ENCODE data around the gene MSX1. TPM values are rescaled to one million over a fixed set of nuclear protein-coding genes. Genes with fewer than 3 reads are reported as not detected.

Gene MSX1
- total and polyA plus RNA-seq, 2 donors (not counting 3 experiments of a cell fraction or from before 2014, with no cell fraction given) = 5.0 to 6.2 TPM

- Histone ChIP-seq H3K27ac (ENCODE audit: insufficient read depth, low read depth, low read length) (no peak overlapping the region), H3K9ac (replicated peaks; ENCODE audit: extremely low read depth, insufficient read depth, low read length) (no peak overlapping the region), H3K79me2 (ENCODE audit: control insufficient read depth, insufficient read depth, low read length) (no peaks in the 10 kb centered on the region), H3K4me2 (ENCODE audit: insufficient read depth, low read length) (no peak overlapping the region), H3K36me3 (ENCODE audit: control insufficient read depth in 2 of 2, extremely low read depth in 1 of 2, insufficient read depth in 2 of 2, low read length in 2 of 2) (no peaks in the 10 kb centered on the region), H3K27me3 (ENCODE audit: control insufficient read depth in 2 of 2, insufficient read depth in 2 of 2, low read length in 2 of 2) (peaks cover 21 to 25% of the 10 kb centered on the region in 2 experiments), H3K4me3 (replicated peaks in 1 of 3; ENCODE audit: insufficient read depth in 1 of 3, low read depth in 1 of 3, low read length in 3 of 3) (no peak overlapping the region), H3K9me1 (replicated peaks; ENCODE audit: control insufficient read depth, extremely low read depth, insufficient read depth, low read length) (no peaks in the 10 kb centered on the region), H4K20me1 (replicated peaks; ENCODE audit: control insufficient read depth, extremely low read depth, insufficient read depth, low read length) (no peaks in the 10 kb centered on the region), H3K9me3 (replicated peaks; ENCODE audit: control insufficient read depth, insufficient read depth, low read length) (no peaks in the 10 kb centered on the region), H2AFZ (ENCODE audit: low read depth, low read length) (no peak overlapping the region), H3K4me1 (ENCODE audit: control insufficient read depth, extremely low read depth, insufficient read depth, low read length) (no peaks in the 10 kb centered on the region)
- FAIRE-seq (no peak), DNase-seq (ENCODE audit: low read depth, low spot score) (no peak)
- ChIA-PET POLR2A (no interaction called here), CTCF (no interaction called here)
- no peak for TF ChIP-seq EZH2 (IDR thresholded peaks at IDR 0.05; ENCODE audit: borderline replicate concordance, low read depth, low read length, severe bottlenecking)
- TF ChIP-seq FOS (IDR thresholded peaks at IDR 0.05; ENCODE audit: borderline replicate concordance, insufficient read depth, low read length) = no peak
- no peak for TF ChIP-seq CTCF (IDR thresholded peaks at IDR 0.05; ENCODE audit: extremely low read depth in 1 of 2, insufficient read depth in 1 of 2, low read depth in 1 of 2, low read length in 2 of 2)
- TF ChIP-seq POLR2A (IDR thresholded peaks at IDR 0.05; ENCODE audit: low read depth, low read length) = no peak
- no peak for TF ChIP-seq MYC (IDR thresholded peaks at IDR 0.05; ENCODE audit: low read depth, low read length)
- TF ChIP-seq JUN (IDR thresholded peaks at IDR 0.05; ENCODE audit: borderline replicate concordance, insufficient read depth, insufficient read length, low read depth) = no peak
- no peak for TF ChIP-seq GATA2 (IDR thresholded peaks at IDR 0.05; ENCODE audit: insufficient read depth, insufficient read length, low read depth, low read length)
- TF ChIP-seq, protein P1, sequence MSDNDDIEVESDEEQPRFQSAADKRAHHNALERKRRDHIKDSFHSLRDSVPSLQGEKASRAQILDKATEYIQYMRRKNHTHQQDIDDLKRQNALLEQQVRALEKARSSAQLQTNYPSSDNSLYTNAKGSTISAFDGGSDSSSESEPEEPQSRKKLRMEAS (IDR thresholded peaks at IDR 0.05; ENCODE audit: insufficient read depth, insufficient read length) = no peak
- no peak for TF ChIP-seq POLR2AphosphoS5 (IDR thresholded peaks at IDR 0.05; ENCODE audit: insufficient read depth, low read depth, low read length)
- dilution Hi-C loops (cut with MboI; ENCODE audit: extremely low pct_ligation_motif_present, low sequenced_read_pairs) = no loop called here
- intact Hi-C loops (cut with micrococcal nuclease) = no loop called here
- no TSS peak for BruUV-seq (replicated peaks)
These were observed 17.6 kb downstream of the MSX1 start for GRCh38 chr4:4876945-4877661.
